ENCODE results near the gene TBCD.

DNA sequence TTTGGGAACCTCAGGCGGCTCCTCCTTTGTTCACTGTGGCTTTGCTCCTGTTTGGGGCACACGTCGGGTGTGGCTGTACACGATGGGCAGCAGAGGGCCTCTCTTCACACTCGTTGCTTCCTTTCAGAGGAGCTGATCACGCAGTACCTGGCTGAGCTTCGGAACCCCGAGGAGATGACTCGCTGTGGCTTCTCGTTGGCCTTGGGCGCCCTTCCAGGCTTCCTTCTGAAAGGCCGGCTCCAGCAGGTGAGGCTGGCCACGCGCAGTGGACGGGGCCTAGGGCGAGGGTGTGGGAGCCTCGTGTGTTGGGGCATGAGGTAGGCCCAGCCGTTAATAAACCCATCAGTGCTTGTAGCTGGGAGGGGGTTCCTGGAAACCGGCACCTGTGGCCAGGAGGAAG, 172.9 kb downstream of the TBCD start:
- TF ChIP-seq, protein P1, sequence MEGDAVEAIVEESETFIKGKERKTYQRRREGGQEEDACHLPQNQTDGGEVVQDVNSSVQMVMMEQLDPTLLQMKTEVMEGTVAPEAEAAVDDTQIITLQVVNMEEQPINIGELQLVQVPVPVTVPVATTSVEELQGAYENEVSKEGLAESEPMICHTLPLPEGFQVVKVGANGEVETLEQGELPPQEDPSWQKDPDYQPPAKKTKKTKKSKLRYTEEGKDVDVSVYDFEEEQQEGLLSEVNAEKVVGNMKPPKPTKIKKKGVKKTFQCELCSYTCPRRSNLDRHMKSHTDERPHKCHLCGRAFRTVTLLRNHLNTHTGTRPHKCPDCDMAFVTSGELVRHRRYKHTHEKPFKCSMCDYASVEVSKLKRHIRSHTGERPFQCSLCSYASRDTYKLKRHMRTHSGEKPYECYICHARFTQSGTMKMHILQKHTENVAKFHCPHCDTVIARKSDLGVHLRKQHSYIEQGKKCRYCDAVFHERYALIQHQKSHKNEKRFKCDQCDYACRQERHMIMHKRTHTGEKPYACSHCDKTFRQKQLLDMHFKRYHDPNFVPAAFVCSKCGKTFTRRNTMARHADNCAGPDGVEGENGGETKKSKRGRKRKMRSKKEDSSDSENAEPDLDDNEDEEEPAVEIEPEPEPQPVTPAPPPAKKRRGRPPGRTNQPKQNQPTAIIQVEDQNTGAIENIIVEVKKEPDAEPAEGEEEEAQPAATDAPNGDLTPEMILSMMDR (IDR thresholded peaks at IDR 0.05; ENCODE audit: insufficient read depth, low read length, poor library complexity, severe bottlenecking), result no peak
- TF ChIP-seq EZH2phosphoT487 (conservative IDR thresholded peaks at IDR 0.05; ENCODE audit: low read length), result no peak
